HK-2 (cell line): Measurements from ENCODE around the gene ETFBKMT.
A peak's percentile ranks its signal among the peaks of the same experiment; 100 is the strongest.

Source experiments
- DNase-seq: peaks from one replicate; pipeline ENCODE4 v3.0.0-alpha.2; 2018; ENCODE audit not compliant: unreplicated experiment

The ETFBKMT gene, protein sequence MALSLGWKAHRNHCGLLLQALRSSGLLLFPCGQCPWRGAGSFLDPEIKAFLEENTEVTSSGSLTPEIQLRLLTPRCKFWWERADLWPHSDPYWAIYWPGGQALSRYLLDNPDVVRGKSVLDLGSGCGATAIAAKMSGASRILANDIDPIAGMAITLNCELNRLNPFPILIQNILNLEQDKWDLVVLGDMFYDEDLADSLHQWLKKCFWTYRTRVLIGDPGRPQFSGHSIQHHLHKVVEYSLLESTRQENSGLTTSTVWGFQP

DNA sequence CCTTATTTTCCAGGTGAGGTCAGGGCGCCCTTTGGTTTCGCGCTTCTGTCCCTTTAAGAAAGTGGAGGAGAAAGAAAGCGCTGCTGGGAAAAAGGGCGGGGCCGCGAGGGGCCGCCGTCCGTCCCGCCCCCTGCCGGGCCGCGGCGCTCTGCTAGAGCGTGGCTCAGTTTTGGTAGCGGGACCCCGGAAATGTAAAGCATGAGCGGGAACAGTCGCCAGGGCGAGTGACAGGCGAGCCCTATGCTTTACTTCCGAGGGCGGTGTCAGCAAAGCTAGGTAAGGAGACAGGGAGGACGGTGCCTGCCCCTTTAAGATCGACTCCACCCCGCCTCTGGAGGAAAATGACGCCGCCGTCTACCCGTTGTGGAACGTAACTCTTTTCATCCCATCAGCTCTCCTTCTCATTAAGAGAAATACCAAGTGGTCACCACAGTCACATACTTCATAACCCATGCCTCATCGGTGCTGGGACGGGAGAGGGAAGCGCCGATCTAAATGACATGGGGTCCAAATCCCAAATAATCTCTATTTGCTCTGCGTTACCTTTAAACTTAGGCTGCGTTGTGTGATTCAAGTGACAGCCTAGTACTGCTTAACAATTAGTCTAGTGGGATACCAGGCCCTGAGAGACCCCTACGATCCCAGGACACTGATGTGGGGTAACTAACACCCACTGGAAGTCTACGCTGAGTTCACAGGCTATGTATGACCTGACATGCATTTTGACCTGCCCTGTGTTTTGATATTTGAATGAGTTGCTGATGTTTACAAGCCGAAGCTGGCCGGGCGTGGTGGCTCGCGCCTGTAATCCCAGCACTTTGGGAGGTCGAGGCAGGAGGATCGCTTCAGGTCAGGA, at the start of gene ETFBKMT:
Gene ETFBKMT (plus strand): TSS at position 602 of the 856 bp plus-strand sequence. CDS start 2,266 bp downstream, outside the sequence.
- DNase-seq: peak; percentile 93

DNA sequence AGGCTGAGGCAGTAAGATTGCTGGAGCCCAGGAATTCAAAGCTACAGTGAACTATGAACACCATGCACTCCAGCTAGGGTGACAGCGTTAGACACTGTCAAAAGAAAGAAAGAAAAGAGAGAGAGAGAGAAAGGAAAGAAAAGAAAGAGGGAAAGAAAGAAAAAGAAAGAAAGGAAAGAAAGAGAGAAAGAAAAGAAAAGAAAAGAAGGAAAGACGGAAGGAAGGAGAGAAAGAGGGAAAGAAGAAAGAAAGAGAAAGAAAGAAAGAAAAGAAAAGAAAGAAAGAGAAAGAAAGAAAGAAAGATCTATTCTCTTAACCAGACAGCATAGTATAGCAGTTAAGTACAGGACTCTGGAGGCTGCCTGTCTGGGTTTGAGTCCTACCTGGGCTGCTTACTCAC, 46.7 kb upstream of the ETFBKMT start:
- DNase-seq: no peak

- no peak for DNase-seq
Measured at GRCh38 chr12:31618228-31619025, 41.1 kb upstream of the ETFBKMT start.

- DNase-seq: no peak
Measured at GRCh38 chr12:31620311-31620710, 39.2 kb upstream of the ETFBKMT start.

DNA sequence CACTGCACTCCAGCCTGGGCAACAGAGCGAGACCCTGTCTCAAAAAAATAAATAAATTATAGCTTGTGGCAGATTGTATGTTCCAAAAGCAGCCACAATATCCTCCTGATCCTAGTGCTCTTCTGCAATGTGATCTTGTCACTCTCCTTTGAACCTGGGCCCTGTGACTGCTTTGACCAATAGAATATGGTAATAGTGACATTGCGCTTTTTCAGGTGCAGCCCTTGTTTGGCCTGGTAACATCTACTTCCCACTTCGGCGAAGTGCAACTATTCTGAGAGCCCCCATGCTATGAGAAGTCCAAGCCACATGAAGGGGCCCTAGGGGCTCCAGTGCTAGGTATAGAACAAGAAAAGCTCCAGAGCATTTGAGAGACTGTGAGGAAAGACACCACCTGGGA, 37.5 kb upstream of the ETFBKMT start:
- DNase-seq: no peak

- no peak for DNase-seq
Measured at GRCh38 chr12:31626270-31626995, 33.1 kb upstream of the ETFBKMT start.

DNA sequence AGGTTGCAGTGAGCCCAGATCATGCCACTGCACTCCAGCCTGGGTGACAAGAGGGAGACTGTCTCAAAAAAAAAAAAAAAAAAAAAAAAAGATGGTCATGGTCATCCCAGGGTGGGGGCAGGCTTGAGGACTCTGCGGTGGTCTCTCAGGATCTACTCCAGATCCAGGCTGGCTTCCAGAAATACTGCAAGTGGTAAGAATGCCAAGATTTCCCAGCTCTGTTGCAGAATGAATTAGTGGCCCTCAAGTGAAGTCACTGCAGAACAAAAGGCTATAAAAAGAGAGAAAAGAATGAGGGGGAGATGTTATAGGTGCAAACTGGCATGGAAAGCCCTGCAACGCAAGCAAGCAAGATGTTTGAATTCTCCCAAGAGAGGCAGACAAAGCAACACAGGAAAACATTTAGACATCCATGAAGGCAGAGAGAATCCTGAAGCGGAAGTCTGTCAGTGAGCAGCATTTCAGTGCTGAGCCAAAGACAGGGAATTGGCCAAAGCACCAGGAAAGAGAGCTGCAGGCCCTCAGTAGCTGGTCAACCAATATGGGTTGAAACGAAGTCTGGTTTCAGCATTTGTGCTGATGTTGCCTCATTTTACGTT, 31.9 kb upstream of the ETFBKMT start:
- no peak for DNase-seq

GRCh38 chr12:31629756-31630732, 29.4 kb upstream of the ETFBKMT start:
- DNase-seq: no peak

- DNase-seq: no peak
Measured at GRCh38 chr12:31631023-31631724, 28.3 kb upstream of the ETFBKMT start.

DNA sequence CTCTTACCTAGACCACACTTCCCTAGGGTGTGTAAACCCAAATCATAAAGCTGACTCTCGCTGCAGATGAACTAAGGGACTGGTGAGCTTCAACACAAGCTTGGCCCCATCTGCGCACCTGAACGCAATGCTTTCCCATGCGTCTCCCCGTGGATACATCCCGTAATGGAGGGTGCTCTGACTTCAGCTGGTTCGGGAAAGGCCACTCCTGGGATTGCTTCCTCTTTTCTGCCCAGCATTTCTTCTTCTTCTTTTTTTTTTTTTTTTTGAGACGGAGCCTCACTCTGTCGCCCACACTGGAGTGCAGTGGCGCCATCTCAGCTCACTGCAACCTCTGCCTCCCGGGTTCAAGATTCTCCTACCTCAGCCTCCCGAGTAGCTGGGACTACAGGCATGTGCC, 27.7 kb upstream of the ETFBKMT start:
- DNase-seq: no peak

DNA sequence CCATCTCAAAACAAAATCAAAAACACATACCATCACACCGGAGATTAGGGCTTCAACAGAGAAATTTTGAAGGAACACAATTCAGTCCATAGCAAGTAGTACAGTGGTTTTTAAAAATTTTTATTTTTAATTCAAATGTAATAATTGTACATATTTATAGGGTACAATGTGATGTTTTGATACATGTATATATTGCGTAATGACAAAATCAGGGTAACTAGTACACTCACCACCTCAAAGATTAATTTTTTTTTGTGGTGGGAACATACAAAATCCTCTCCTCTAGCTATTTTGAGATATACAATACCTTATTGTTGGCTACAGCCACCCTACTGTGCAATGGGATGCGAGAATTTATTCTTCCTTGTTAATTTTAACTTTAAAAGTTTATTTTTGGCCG, 26.0 kb upstream of the ETFBKMT start:
- no peak for DNase-seq

DNA sequence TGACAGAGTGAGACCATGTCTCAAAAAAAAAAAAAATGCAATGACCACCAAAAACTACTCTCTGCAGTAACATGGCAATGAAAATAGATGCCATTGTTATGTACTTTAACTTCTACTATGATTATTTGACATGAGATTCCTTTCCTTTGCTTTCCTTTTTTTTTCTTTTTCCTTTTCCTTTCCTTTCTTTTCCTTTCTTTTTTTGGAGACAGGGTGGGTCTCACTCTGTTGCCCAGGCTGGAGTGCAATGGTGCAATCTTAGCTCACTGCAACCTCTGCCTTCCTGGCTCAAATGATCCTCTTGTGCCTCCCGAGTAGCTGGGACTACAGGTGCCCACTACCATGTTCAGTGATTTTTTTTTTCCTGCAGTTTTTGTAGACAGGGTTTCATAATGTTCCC, 24.9 kb upstream of the ETFBKMT start:
- no peak for DNase-seq

- no peak for DNase-seq
Measured at GRCh38 chr12:31641509-31642090, 17.9 kb upstream of the ETFBKMT start.

DNA sequence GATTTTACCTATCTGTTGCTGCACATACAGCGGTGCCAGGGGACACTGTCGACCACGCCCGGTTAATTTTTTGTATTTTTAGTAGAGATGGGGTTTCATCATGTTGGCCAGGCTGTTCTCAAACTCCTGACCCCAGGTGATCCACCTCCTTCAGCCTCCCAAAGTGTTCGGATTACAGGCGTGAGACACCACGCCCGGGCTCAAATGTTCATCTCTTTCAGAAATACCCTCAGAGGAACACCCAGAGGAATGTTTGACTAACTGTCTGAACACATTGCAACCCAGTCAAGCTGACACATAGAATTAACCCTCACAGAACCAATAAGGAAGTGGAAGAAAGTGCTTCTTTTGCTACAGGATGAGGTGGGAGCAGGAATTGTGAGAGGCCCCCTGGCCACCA, 15.0 kb upstream of the ETFBKMT start:
- DNase-seq: no peak

DNA sequence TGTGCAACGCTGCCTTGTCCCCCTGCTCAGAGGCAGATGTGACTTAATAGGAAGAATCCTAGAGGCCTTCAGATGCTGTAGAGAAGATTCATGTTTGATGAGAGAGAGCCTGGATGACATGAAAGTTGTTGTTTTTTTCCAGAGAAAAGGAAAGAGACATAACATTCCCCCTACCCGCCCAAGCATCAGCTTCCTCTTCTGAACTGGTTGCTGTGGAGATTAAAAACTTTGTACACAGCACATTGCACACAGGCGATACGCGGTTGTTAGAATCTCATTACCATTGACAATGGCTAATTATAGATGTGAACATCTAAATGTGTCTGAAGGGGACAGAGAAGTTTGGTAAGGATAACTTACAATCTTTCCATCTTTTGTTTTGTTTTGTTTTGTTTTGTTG, 13.6 kb upstream of the ETFBKMT start:
- no peak for DNase-seq

- no peak for DNase-seq
Measured at GRCh38 chr12:31647086-31647491, 12.4 kb upstream of the ETFBKMT start.

DNA sequence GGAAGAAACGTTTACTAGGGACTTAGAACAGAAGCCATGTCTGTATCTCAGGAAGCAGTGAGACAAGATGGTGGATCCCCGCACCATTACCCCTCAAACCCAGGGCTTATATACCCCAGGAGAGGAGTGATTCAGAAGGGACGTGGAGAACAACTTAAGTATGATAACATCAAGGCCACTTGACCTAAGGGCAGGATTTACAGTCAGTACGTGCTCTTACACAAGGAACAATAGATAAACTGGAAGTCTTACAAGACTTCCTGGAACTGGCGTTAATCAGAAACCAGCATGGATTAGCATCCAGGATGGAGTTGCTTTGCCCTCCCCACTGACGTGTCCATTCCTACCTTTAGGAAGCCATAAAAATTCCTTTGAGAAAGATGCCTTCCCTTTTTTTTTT, 8.6 kb upstream of the ETFBKMT start:
- no peak for DNase-seq

- no peak for DNase-seq
Measured at GRCh38 chr12:31651893-31652521, 7.5 kb upstream of the ETFBKMT start.

- DNase-seq: no peak
Measured at GRCh38 chr12:31655208-31655607, 4.3 kb upstream of the ETFBKMT start.
